K562 (cell line): ENCODE measurements around the gene FRMPD4. TPM values are rescaled to one million over a fixed set of nuclear protein-coding genes. Genes with fewer than 3 reads are reported as not detected.

Source experiments
- ATAC-seq: fragments of 200-7000 bp; cut with Tn5 transposase; 3 replicates; pipeline ENCODE4 v1.9.1; 2020; ENCODE audit warnings: moderate library complexity
- BruUV-seq: library from RNA; stranded (reverse); fragments of 400-500 nt; replicated peaks from 2 replicates; lab custom pipeline; 2021; lab: Mats Ljungman, UMichigan
- CTCF ChIA-PET: fragments of 300-600 bp; formaldehyde crosslinking; extraction: SDS; loops from one replicate; lab custom pipeline; 2021; ENCODE audit warnings: low intra/inter-chr PET ratio; lab: Yijun Ruan, JAX
- POLR2A ChIA-PET: fragments of 300-600, 350-650 bp; sonication (Branson Sonifier 250); formaldehyde crosslinking; extraction: SDS; loops from one replicate; lab custom pipeline; 2021; ENCODE audit warnings: antibody characterized with exemption, inconsistent platforms; lab: Yijun Ruan, JAX
- DNase-seq, 4 experiments: peaks; one replicate each; pipeline versions ENCODE4 v3.0.0 to v3.0.0-alpha.2; 2011 to 2018; ENCODE audit warnings: low spot score in 3 of 4, mixed read lengths in 3 of 4; ENCODE audit errors: extremely low read depth in 1 of 4
- FAIRE-seq: peaks from 2 replicates; lab custom pipeline; 2011; peaks lifted over from hg19 to GRCh38; lab: Jason Lieb, UNC
- H2AFZ ChIP-seq: 2 replicates; pipeline ENCODE4 v1.6.0; 2011; ENCODE audit warnings: low read depth, low read length, control low read depth, inconsistent platforms
- H3K27ac ChIP-seq: fragments of 200-600 bp; 3 replicates; pipeline ENCODE4 v1.8.0; 2011; ENCODE audit warnings: low read depth, mild to moderate bottlenecking, control low read depth, inconsistent platforms, low read length, moderate library complexity, mixed read lengths; ENCODE audit errors: extremely low read depth
- H3K27me3 ChIP-seq, 2 experiments: fragments of 300-600 bp in 1 of 2; 2 replicates in 1 of 2; 3 replicates in 1 of 2; pipeline versions ENCODE4 v1.6.0 to v1.8.0; 2011; ENCODE audit warnings: inconsistent platforms in 2 of 2, low read length in 2 of 2, mild to moderate bottlenecking in 1 of 2, mixed read lengths in 1 of 2, moderate library complexity in 1 of 2; ENCODE audit not compliant: control insufficient read depth in 2 of 2, insufficient read depth in 2 of 2
- H3K36me3 ChIP-seq: fragments of 300-600 bp; 3 replicates; pipeline ENCODE4 v1.8.0; 2011; ENCODE audit warnings: mild to moderate bottlenecking, low read length, inconsistent platforms; ENCODE audit not compliant: control insufficient read depth, insufficient read depth
- H3K4me1 ChIP-seq, 2 experiments: fragments of 200-600 bp in 1 of 2; replicated peaks in 1 of 2; 2 replicates in 1 of 2; 3 replicates in 1 of 2; pipeline versions ENCODE4 v1.5.1 to v1.8.0; 2011; ENCODE audit warnings: inconsistent platforms in 2 of 2, low read length in 2 of 2, mild to moderate bottlenecking in 1 of 2, mixed read lengths in 1 of 2, moderate library complexity in 1 of 2; ENCODE audit not compliant: control insufficient read depth in 2 of 2, insufficient read depth in 2 of 2
- H3K4me2 ChIP-seq: 2 replicates; pipeline ENCODE4 v1.6.1; 2011; ENCODE audit warnings: low read length, control low read depth, inconsistent platforms, mixed read lengths; ENCODE audit not compliant: insufficient read depth
- H3K4me3 ChIP-seq: fragments of 200-600 bp; sonication (generic), shearing (Covaris generic); 2 replicates; pipeline ENCODE4 v1.5.1; 2016; ENCODE audit warnings: control low read depth, inconsistent platforms
- H3K79me2 ChIP-seq: fragments of 200-600 bp; 3 replicates; pipeline ENCODE4 v1.8.0; 2011; ENCODE audit warnings: low read length, inconsistent platforms; ENCODE audit not compliant: control insufficient read depth, insufficient read depth
- H3K9ac ChIP-seq, 2 experiments: 2 replicates each; pipeline versions ENCODE4 v1.6.0 to v1.6.1; 2011; ENCODE audit warnings: low read depth in 2 of 2, low read length in 2 of 2, control low read depth in 1 of 2, inconsistent platforms in 1 of 2, mild to moderate bottlenecking in 1 of 2, mixed read lengths in 1 of 2; ENCODE audit not compliant: insufficient read depth in 1 of 2
- H3K9me1 ChIP-seq: one replicate; pipeline ENCODE4 v1.6.0; 2011; ENCODE audit warnings: inconsistent platforms, mild to moderate bottlenecking, low read length, moderate library complexity; ENCODE audit not compliant: control insufficient read depth, insufficient read depth
- H3K9me3 ChIP-seq: replicated peaks from 2 replicates; pipeline ENCODE4 v1.5.1; 2011; ENCODE audit warnings: low read depth, low read length, inconsistent platforms; ENCODE audit not compliant: control insufficient read depth, insufficient read depth
- H4K20me1 ChIP-seq: replicated peaks from 2 replicates; pipeline ENCODE4 v1.6.1; 2011; ENCODE audit warnings: low read length, inconsistent platforms, mixed read lengths; ENCODE audit not compliant: control insufficient read depth, insufficient read depth
- CSDE1 ChIP-seq, 2 experiments: fragments of 450-650 bp; IDR thresholded peaks; 2 replicates each; pipeline ENCODE4 v1.6.1; 2016; ENCODE audit warnings: mild to moderate bottlenecking in 1 of 2
- ELF4 ChIP-seq: fragments of 450-650 bp; formaldehyde crosslinking; IDR thresholded peaks from 2 replicates; pipeline ENCODE4 v1.4.0; 2022; ENCODE audit warnings: missing genetic modification characterization
- PHTF2 ChIP-seq: fragments of 250-450 bp; sonication (Bioruptor Pico); IDR thresholded peaks from 2 replicates; pipeline ENCODE4 v1.5.0; 2021; ENCODE audit warnings: mild to moderate bottlenecking
- U2AF1 ChIP-seq: fragments of 200-400 bp; formaldehyde crosslinking; optimal IDR thresholded peaks from 2 replicates; pipeline ENCODE3; 2017; ENCODE audit warnings: mild to moderate bottlenecking, low read depth, low read length, moderate library complexity
- ZNF121 ChIP-seq: sonication (generic); formaldehyde crosslinking; conservative IDR thresholded peaks from 2 replicates; pipeline ENCODE4 v1.8.0; 2022; ENCODE audit warnings: missing genetic modification reagents
- ZNF165 ChIP-seq: fragments of 250-450 bp; sonication (Bioruptor Pico); IDR thresholded peaks from 2 replicates; pipeline ENCODE4 v1.4.0; 2020; ENCODE audit warnings: borderline replicate concordance
- WGBS: fragments of 100-300 bp; shearing (Covaris generic); methylation state at CpG from one replicate; pipeline ENCODE4 v1.1.6; 2016; ENCODE audit warnings: low coverage, mixed read lengths; ENCODE audit not compliant: insufficient coverage; ENCODE audit errors: missing lambda C conversion rate; 5-methylcytosine and 5-hydroxymethylcytosine counted together
- in situ Hi-C: fragments of 300-500 bp; cut with MboI; formaldehyde crosslinking; loops from 4 replicates; pipeline ENCODE4 v1.15.0; 2018; ENCODE audit warnings: inconsistent platforms, mixed read lengths
- intact Hi-C: fragments of 100-400 bp; cut with micrococcal nuclease; formaldehyde crosslinking; loops from 2 replicates; pipeline ENCODE4 v1.14.2; 2022
- polyA plus RNA-seq, 8 experiments: library from polyadenylated mRNA; depleted of rRNA in 4 of 8; stranded (reverse) in 5 of 8; unstranded in 3 of 8; fragments of >200 nt; fragmentation: Nextera tagmentation in 2 of 8; fragmentation: Illumina TruSeq in 1 of 8; extraction: Ambion mirVana in 2 of 8; extraction: Trizol in 1 of 8; gene quantifications; 2 replicates each; pipeline versions ENCODE4 v1.2.1 to v1.2.3, GENCODE V29; 2011 to 2014; ENCODE audit warnings: inconsistent platforms in 1 of 8, missing spikeins in 1 of 8
- total RNA-seq, 7 experiments: library from RNA; depleted of rRNA in 6 of 7; stranded (reverse); fragments of >200 nt in 6 of 7; fragmentation: Illumina TruSeq in 2 of 7; extraction: Trizol in 2 of 7; gene quantifications; 2 replicates each; pipeline versions ENCODE4 v1.2.1 to v1.2.3, GENCODE V29; 2011 to 2021; ENCODE audit warnings: low replicate concordance in 1 of 7
- TF ChIP-seq, protein P1 (sequence below), 2 experiments: fragments of 450-650 bp; IDR thresholded peaks; 2 replicates each; pipeline ENCODE4 v1.6.1; 2018; ENCODE audit warnings: mild to moderate bottlenecking in 2 of 2, low read depth in 1 of 2; ENCODE audit not compliant: partially characterized antibody in 2 of 2
- TF ChIP-seq, protein P2 (sequence below): fragments of 250-450 bp; sonication (Bioruptor Pico); IDR thresholded peaks from 2 replicates; pipeline ENCODE4 v1.4.0; 2020
- TF ChIP-seq, protein P3 (sequence below): fragments of 450-650 bp; formaldehyde crosslinking; IDR thresholded peaks from 2 replicates; pipeline ENCODE4 v1.4.0; 2020; ENCODE audit warnings: mild to moderate bottlenecking, moderate library complexity
- TF ChIP-seq, protein P4 (sequence below): fragments of 450-650 bp; IDR thresholded peaks from 2 replicates; pipeline ENCODE4 v1.6.1; 2016; ENCODE audit warnings: borderline replicate concordance

The FRMPD4 gene
- total and polyA plus RNA-seq, 9 of the 15 experiments (the other 6 are each of a cell fraction or from before 2014, with no cell fraction given): not detected

DNA sequence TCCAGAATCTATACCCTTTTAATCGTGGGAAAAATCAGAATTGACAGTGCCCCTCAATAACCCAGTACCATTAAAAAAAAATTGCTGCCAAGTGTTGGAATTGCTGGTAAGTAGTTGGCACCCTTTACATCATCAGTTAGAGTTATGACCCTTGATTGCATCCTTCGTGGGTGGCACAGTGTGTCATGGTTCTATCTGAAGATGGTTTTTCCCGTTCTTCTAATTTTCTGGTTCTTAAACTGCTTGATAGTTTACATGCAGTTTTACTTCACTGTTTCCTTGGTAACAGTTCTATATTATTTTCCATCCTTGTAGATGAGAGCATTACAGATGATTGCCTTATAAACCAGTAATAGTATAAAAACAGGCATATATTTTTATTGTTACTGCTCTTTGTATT is 3.2 kb downstream of the FRMPD4 start:
- Histone ChIP-seq H3K36me3 (no peaks in the 10 kb centered on the region), H3K27me3 (no peaks in the 10 kb centered on the region), H3K4me1 (no peaks in the 10 kb centered on the region), H3K9me3 (no peaks in the 10 kb centered on the region), H3K27ac (no peak overlapping the region), H3K4me2 (no peak overlapping the region), H3K9ac (no peak overlapping the region), H3K79me2 (no peaks in the 10 kb centered on the region), H2AFZ (no peak overlapping the region), H3K4me3 (no peak overlapping the region), H4K20me1 (no peaks in the 10 kb centered on the region), H3K9me1 (no peaks in the 10 kb centered on the region)
- no peak for FAIRE-seq
- in situ Hi-C loops: no loop called here
- CTCF ChIA-PET: no interaction called here
- intact Hi-C loops: no loop called here
- BruUV-seq: no TSS peak
- DNase-seq: no peak
- ATAC-seq: no peak
- POLR2A ChIA-PET: no interaction called here
- WGBS: 0% methylated on average over 3 of the region's 3 CpGs
- TF ChIP-seq, protein P1, sequence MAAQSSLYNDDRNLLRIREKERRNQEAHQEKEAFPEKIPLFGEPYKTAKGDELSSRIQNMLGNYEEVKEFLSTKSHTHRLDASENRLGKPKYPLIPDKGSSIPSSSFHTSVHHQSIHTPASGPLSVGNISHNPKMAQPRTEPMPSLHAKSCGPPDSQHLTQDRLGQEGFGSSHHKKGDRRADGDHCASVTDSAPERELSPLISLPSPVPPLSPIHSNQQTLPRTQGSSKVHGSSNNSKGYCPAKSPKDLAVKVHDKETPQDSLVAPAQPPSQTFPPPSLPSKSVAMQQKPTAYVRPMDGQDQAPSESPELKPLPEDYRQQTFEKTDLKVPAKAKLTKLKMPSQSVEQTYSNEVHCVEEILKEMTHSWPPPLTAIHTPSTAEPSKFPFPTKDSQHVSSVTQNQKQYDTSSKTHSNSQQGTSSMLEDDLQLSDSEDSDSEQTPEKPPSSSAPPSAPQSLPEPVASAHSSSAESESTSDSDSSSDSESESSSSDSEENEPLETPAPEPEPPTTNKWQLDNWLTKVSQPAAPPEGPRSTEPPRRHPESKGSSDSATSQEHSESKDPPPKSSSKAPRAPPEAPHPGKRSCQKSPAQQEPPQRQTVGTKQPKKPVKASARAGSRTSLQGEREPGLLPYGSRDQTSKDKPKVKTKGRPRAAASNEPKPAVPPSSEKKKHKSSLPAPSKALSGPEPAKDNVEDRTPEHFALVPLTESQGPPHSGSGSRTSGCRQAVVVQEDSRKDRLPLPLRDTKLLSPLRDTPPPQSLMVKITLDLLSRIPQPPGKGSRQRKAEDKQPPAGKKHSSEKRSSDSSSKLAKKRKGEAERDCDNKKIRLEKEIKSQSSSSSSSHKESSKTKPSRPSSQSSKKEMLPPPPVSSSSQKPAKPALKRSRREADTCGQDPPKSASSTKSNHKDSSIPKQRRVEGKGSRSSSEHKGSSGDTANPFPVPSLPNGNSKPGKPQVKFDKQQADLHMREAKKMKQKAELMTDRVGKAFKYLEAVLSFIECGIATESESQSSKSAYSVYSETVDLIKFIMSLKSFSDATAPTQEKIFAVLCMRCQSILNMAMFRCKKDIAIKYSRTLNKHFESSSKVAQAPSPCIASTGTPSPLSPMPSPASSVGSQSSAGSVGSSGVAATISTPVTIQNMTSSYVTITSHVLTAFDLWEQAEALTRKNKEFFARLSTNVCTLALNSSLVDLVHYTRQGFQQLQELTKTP (IDR thresholded peaks at IDR 0.05; ENCODE audit: low read depth in 1 of 2, partially characterized antibody in 2 of 2): no peak
- TF ChIP-seq PHTF2: no peak
- TF ChIP-seq ELF4 (CRISPR knock-in tag): no peak
- no peak for TF ChIP-seq ZNF165 (CRISPR knock-in tag)
- TF ChIP-seq U2AF1: no peak
- TF ChIP-seq, protein P2, sequence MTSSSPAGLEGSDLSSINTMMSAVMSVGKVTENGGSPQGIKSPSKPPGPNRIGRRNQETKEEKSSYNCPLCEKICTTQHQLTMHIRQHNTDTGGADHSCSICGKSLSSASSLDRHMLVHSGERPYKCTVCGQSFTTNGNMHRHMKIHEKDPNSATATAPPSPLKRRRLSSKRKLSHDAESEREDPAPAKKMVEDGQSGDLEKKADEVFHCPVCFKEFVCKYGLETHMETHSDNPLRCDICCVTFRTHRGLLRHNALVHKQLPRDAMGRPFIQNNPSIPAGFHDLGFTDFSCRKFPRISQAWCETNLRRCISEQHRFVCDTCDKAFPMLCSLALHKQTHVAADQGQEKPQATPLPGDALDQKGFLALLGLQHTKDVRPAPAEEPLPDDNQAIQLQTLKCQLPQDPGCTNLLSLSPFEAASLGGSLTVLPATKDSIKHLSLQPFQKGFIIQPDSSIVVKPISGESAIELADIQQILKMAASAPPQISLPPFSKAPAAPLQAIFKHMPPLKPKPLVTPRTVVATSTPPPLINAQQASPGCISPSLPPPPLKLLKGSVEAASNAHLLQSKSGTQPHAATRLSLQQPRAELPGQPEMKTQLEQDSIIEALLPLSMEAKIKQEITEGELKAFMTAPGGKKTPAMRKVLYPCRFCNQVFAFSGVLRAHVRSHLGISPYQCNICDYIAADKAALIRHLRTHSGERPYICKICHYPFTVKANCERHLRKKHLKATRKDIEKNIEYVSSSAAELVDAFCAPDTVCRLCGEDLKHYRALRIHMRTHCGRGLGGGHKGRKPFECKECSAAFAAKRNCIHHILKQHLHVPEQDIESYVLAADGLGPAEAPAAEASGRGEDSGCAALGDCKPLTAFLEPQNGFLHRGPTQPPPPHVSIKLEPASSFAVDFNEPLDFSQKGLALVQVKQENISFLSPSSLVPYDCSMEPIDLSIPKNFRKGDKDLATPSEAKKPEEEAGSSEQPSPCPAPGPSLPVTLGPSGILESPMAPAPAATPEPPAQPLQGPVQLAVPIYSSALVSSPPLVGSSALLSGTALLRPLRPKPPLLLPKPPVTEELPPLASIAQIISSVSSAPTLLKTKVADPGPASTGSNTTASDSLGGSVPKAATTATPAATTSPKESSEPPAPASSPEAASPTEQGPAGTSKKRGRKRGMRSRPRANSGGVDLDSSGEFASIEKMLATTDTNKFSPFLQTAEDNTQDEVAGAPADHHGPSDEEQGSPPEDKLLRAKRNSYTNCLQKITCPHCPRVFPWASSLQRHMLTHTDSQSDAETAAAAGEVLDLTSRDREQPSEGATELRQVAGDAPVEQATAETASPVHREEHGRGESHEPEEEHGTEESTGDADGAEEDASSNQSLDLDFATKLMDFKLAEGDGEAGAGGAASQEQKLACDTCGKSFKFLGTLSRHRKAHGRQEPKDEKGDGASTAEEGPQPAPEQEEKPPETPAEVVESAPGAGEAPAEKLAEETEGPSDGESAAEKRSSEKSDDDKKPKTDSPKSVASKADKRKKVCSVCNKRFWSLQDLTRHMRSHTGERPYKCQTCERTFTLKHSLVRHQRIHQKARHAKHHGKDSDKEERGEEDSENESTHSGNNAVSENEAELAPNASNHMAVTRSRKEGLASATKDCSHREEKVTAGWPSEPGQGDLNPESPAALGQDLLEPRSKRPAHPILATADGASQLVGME (CRISPR knock-in tag): no peak
- TF ChIP-seq, protein P3, sequence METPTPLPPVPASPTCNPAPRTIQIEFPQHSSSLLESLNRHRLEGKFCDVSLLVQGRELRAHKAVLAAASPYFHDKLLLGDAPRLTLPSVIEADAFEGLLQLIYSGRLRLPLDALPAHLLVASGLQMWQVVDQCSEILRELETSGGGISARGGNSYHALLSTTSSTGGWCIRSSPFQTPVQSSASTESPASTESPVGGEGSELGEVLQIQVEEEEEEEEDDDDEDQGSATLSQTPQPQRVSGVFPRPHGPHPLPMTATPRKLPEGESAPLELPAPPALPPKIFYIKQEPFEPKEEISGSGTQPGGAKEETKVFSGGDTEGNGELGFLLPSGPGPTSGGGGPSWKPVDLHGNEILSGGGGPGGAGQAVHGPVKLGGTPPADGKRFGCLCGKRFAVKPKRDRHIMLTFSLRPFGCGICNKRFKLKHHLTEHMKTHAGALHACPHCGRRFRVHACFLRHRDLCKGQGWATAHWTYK (CRISPR knock-in tag): no peak
- no peak for TF ChIP-seq CSDE1 (IDR thresholded peaks at IDR 0.05)
- TF ChIP-seq ZNF121 (CRISPR knock-in tag): no peak
- TF ChIP-seq, protein P4, sequence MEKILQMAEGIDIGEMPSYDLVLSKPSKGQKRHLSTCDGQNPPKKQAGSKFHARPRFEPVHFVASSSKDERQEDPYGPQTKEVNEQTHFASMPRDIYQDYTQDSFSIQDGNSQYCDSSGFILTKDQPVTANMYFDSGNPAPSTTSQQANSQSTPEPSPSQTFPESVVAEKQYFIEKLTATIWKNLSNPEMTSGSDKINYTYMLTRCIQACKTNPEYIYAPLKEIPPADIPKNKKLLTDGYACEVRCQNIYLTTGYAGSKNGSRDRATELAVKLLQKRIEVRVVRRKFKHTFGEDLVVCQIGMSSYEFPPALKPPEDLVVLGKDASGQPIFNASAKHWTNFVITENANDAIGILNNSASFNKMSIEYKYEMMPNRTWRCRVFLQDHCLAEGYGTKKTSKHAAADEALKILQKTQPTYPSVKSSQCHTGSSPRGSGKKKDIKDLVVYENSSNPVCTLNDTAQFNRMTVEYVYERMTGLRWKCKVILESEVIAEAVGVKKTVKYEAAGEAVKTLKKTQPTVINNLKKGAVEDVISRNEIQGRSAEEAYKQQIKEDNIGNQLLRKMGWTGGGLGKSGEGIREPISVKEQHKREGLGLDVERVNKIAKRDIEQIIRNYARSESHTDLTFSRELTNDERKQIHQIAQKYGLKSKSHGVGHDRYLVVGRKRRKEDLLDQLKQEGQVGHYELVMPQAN: no peak
